ENCODE measurements around the gene TMC2.
A peak's percentile ranks its signal among the peaks of the same experiment; 100 is the strongest.
"Not testable (repeated sequence)": the region's sequence is repeated elsewhere in the genome, so short reads cannot be mapped to it uniquely, and the experiment has no call there.

The TMC2 gene, protein sequence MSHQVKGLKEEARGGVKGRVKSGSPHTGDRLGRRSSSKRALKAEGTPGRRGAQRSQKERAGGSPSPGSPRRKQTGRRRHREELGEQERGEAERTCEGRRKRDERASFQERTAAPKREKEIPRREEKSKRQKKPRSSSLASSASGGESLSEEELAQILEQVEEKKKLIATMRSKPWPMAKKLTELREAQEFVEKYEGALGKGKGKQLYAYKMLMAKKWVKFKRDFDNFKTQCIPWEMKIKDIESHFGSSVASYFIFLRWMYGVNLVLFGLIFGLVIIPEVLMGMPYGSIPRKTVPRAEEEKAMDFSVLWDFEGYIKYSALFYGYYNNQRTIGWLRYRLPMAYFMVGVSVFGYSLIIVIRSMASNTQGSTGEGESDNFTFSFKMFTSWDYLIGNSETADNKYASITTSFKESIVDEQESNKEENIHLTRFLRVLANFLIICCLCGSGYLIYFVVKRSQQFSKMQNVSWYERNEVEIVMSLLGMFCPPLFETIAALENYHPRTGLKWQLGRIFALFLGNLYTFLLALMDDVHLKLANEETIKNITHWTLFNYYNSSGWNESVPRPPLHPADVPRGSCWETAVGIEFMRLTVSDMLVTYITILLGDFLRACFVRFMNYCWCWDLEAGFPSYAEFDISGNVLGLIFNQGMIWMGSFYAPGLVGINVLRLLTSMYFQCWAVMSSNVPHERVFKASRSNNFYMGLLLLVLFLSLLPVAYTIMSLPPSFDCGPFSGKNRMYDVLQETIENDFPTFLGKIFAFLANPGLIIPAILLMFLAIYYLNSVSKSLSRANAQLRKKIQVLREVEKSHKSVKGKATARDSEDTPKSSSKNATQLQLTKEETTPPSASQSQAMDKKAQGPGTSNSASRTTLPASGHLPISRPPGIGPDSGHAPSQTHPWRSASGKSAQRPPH

DNA sequence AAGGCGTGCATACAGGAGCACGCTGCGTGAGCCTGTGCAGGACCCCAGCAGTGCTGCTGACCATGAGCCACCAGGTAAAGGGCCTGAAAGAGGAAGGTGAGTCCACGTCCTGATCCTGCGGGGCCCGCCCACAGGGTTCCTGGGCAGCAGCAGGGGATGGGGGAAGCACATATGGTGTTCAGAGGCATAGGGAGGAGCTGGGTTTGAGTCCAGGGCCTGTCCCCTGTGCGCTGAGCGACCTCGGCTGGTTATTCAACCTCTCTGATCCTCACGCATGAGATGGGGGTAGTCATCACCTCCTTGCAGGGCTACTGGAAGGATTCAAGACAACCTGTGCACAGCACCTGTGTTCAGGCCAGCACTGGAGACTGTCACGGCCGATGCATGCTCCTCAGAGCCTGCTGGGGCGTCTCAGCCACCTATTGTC lies at the start of gene TMC2:
Gene TMC2 (plus strand): TSS at position 14 of the 427 bp plus-strand sequence. CDS start 49 bp downstream, at position 63.
- DNase-seq (ENCODE audit: low read depth) = no peak
- TF ChIP-seq, protein P1, sequence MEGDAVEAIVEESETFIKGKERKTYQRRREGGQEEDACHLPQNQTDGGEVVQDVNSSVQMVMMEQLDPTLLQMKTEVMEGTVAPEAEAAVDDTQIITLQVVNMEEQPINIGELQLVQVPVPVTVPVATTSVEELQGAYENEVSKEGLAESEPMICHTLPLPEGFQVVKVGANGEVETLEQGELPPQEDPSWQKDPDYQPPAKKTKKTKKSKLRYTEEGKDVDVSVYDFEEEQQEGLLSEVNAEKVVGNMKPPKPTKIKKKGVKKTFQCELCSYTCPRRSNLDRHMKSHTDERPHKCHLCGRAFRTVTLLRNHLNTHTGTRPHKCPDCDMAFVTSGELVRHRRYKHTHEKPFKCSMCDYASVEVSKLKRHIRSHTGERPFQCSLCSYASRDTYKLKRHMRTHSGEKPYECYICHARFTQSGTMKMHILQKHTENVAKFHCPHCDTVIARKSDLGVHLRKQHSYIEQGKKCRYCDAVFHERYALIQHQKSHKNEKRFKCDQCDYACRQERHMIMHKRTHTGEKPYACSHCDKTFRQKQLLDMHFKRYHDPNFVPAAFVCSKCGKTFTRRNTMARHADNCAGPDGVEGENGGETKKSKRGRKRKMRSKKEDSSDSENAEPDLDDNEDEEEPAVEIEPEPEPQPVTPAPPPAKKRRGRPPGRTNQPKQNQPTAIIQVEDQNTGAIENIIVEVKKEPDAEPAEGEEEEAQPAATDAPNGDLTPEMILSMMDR (IDR thresholded peaks at IDR 0.05; ENCODE audit: control insufficient read depth, insufficient read depth, low read depth, low read length, missing control alignments) = no peak
- no peak within 1 kb of the TSS for H3K4me3 ChIP-seq (ENCODE audit: control insufficient read depth, low read depth, low read length)

DNA sequence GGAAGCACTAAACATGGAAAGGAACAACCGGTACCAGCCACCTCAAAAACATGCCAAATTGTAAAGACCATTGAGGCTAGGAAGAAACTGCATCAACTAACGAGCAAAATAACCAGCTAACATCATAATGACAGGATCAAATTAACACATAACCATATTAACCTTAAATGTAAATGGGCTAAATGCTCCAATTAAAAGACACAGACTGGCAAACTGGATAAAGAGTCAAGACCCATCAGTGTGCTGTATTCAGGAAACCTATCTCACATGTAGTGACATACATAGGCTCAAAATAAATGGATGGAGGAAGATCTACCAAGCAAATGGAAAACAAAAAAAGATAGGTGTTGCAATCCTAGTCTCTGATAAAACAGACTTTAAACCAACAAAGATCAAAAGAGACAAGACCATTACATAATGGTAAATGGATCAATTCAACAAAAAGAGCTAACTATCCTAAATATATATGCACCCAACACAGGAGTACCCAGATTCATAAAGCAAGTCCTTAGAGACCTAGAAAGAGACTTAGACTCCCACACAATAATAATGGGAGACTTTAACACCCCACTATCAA lies 33.5 kb upstream of the TMC2 start:
- DNase-seq (ENCODE audit: low read depth); H3K4me3 ChIP-seq (ENCODE audit: control insufficient read depth, low read depth, low read length): not testable (repeated sequence)

- H3K4me3 ChIP-seq (ENCODE audit: control insufficient read depth, low read depth, low read length); DNase-seq (ENCODE audit: low read depth): not testable (repeated sequence)
Measured at GRCh38 chr20:2504803-2505202, 31.6 kb upstream of the TMC2 start.

DNA sequence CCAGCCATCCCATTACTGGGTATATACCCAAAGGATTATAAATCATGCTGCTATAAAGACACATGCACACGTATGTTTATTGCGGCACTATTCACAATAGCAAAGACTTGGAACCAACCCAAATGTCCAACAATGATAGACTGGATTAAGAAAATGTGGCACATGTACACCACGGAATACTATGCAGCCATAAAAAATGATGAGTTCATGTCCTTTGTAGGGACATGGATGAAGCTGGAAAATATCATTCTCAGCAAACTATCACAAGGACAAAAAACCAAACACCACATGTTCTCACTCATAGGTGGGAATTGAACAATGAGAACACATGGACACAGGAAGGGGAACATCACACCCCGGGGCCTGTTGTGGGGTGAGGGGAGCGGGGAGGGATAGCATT lies 29.9 kb upstream of the TMC2 start:
- not testable (repeated sequence) for H3K4me3 ChIP-seq (ENCODE audit: control insufficient read depth, low read depth, low read length); DNase-seq (ENCODE audit: low read depth)

DNA sequence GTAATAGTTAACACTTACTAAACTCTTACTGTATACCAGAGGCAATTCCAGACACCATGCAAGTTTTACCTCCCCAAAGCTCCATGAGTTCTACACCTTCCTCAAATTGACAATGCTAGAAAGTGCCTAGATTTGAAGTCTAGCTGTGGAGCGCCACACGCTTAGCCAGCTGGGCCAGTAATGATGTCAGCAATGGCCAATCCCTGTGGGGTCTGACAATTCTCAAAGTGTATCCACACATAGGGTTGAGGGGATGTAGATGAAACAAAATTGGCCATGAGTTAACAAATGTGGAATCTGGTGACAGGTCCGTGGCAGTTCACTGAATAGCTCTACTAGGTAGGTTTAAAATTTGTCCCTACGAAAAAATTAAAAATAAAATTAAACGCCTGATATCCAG lies 28.9 kb upstream of the TMC2 start:
- DNase-seq (ENCODE audit: low read depth) = no peak
- H3K4me3 ChIP-seq (ENCODE audit: control insufficient read depth, low read depth, low read length) = peak overlapping the region; percentile 91
- TF ChIP-seq, protein P1 (IDR thresholded peaks at IDR 0.05; ENCODE audit: control insufficient read depth, insufficient read depth, low read depth, low read length, missing control alignments) = no peak

GRCh38 chr20:2507875-2508630 lies 28.3 kb upstream of the TMC2 start:
- no peak for DNase-seq (ENCODE audit: low read depth)
- peak overlapping the region; percentile 91 for H3K4me3 ChIP-seq (ENCODE audit: control insufficient read depth, low read depth, low read length)
- TF ChIP-seq, protein P1 (IDR thresholded peaks at IDR 0.05; ENCODE audit: control insufficient read depth, insufficient read depth, low read depth, low read length, missing control alignments) = no peak

GRCh38 chr20:2508631-2509467 lies 27.5 kb upstream of the TMC2 start, which contains the start of gene ZNF343:
TSS of gene ZNF343 (minus strand) at chr20:2508915. CDS start at chr20:2493895, 15,020 bp downstream.
- TF ChIP-seq, protein P1 (IDR thresholded peaks at IDR 0.05; ENCODE audit: control insufficient read depth, insufficient read depth, low read depth, low read length, missing control alignments) = no peak
- peak within 1 kb of the TSS; percentile 91 for H3K4me3 ChIP-seq (ENCODE audit: control insufficient read depth, low read depth, low read length)
- no peak for DNase-seq (ENCODE audit: low read depth)

All from AG09309 (cell line).